SK-N-SH treated with all-trans-retinoic acid at 6 μM for 48 hours (cell line): ENCODE results near the gene PDCD6IP.

Experiments used
- ATAC-seq: fragments of 200-7000 bp; cut with Tn5 transposase; 3 replicates; pipeline ENCODE4 v1.9.1; 2020; ENCODE audit warnings: mild to moderate bottlenecking, moderate library complexity
- ARNTL ChIP-seq: fragments of 450-650 bp; formaldehyde crosslinking; IDR thresholded peaks from 2 replicates; pipeline ENCODE4 v1.5.0; 2020; ENCODE audit warnings: low read depth, mild to moderate bottlenecking, moderate library complexity, borderline replicate concordance
- BACH2 ChIP-seq: fragments of 250-450 bp; sonication (Bioruptor Pico); IDR thresholded peaks from 2 replicates; pipeline ENCODE4 v1.9.0; 2021; ENCODE audit warnings: mild to moderate bottlenecking, borderline replicate concordance
- CREB5 ChIP-seq: fragments of 250-450 bp; sonication (Bioruptor Pico); IDR thresholded peaks from 2 replicates; pipeline ENCODE4 v1.5.1; 2020; ENCODE audit warnings: low read depth, mild to moderate bottlenecking, moderate library complexity
- CSRNP3 ChIP-seq: fragments of 250-450 bp; sonication (Bioruptor Pico); IDR thresholded peaks from 2 replicates; pipeline ENCODE4 v1.5.1; 2021; ENCODE audit warnings: mild to moderate bottlenecking, moderate library complexity
- ISL1 ChIP-seq: fragments of 250-450 bp; sonication (Bioruptor Pico); IDR thresholded peaks from 2 replicates; pipeline ENCODE4 v2.1.2; 2022; ENCODE audit warnings: mild to moderate bottlenecking, moderate library complexity
- OSR1 ChIP-seq: fragments of 250-450 bp; sonication (Bioruptor Pico); IDR thresholded peaks from 2 replicates; pipeline ENCODE4 v1.8.0; 2022; ENCODE audit warnings: moderate library complexity, mild to moderate bottlenecking, inconsistent platforms
- PATZ1 ChIP-seq: fragments of 250-450 bp; sonication (Bioruptor Pico); IDR thresholded peaks from 2 replicates; pipeline ENCODE4 v1.8.0; 2020; ENCODE audit warnings: mild to moderate bottlenecking, moderate library complexity, borderline replicate concordance
- POU6F1 ChIP-seq: fragments of 250-450 bp; sonication (Bioruptor Pico); IDR thresholded peaks from 2 replicates; pipeline ENCODE4 v1.8.0; 2021; ENCODE audit warnings: low read depth, mild to moderate bottlenecking, moderate library complexity, borderline replicate concordance
- SNAI2 ChIP-seq: fragments of 250-450 bp; sonication (Bioruptor Pico); IDR thresholded peaks from 2 replicates; pipeline ENCODE4 v1.5.0; 2020; ENCODE audit warnings: mild to moderate bottlenecking, moderate library complexity
- TCF4 ChIP-seq: fragments of 250-450 bp; sonication (Bioruptor Pico); IDR thresholded peaks from 2 replicates; pipeline ENCODE4 v1.8.0; 2021; ENCODE audit warnings: mild to moderate bottlenecking, moderate library complexity, borderline replicate concordance
- TOX ChIP-seq: fragments of 250-450 bp; sonication (Bioruptor Pico); IDR thresholded peaks from 2 replicates; pipeline ENCODE4 v1.8.0; 2021; ENCODE audit warnings: mild to moderate bottlenecking, moderate library complexity, borderline replicate concordance
- TSHZ2 ChIP-seq: fragments of 250-450 bp; sonication (Bioruptor Pico); IDR thresholded peaks from 2 replicates; pipeline ENCODE4 v1.5.0; 2020; ENCODE audit warnings: mild to moderate bottlenecking, moderate library complexity
- ZC3H10 ChIP-seq: fragments of 250-450 bp; sonication (Bioruptor Pico); IDR thresholded peaks from 2 replicates; pipeline ENCODE4 v1.5.1; 2021; ENCODE audit warnings: mild to moderate bottlenecking, moderate library complexity
- ZFP30 ChIP-seq: fragments of 450-650 bp; formaldehyde crosslinking; IDR thresholded peaks from 2 replicates; pipeline ENCODE4 v1.5.0; 2022; ENCODE audit warnings: mild to moderate bottlenecking, moderate library complexity
- ZNF70 ChIP-seq: fragments of 450-650 bp; formaldehyde crosslinking; IDR thresholded peaks from 2 replicates; pipeline ENCODE4 v1.5.0; 2020; ENCODE audit warnings: mild to moderate bottlenecking, moderate library complexity

The PDCD6IP gene

GRCh38 chr3:33808559-33808958 is 10.1 kb downstream of the PDCD6IP start:
- ATAC-seq = no peak

GRCh38 chr3:33810545-33810944 is 12.1 kb downstream of the PDCD6IP start:
- ATAC-seq = no peak
- TF ChIP-seq TCF4 (CRISPR knock-in tag) = no peak
- no peak for TF ChIP-seq POU6F1 (CRISPR knock-in tag)
- TF ChIP-seq BACH2 = no peak
- no peak for TF ChIP-seq TOX (CRISPR knock-in tag)
- no peak for TF ChIP-seq SNAI2 (CRISPR knock-in tag)
- no peak for TF ChIP-seq CSRNP3
- TF ChIP-seq OSR1 (CRISPR knock-in tag) = no peak
- no peak for TF ChIP-seq CREB5 (CRISPR knock-in tag)

More at GRCh38 chr3:33808559-33808958, 10.1 kb downstream of the PDCD6IP start:
- TF ChIP-seq POU6F1 (CRISPR knock-in tag) (no peak), ARNTL (CRISPR knock-in tag) (no peak), ISL1 (CRISPR knock-in tag) (no peak), ZC3H10 (CRISPR knock-in tag) (no peak), CSRNP3 (no peak), TCF4 (CRISPR knock-in tag) (no peak), TSHZ2 (CRISPR knock-in tag) (no peak), BACH2 (no peak), PATZ1 (CRISPR knock-in tag) (no peak), OSR1 (CRISPR knock-in tag) (no peak), ZFP30 (no peak), TOX (CRISPR knock-in tag) (no peak), ZNF70 (no peak)
